ENCODE measurements around the gene HBM.
A peak's percentile ranks its signal among the peaks of the same experiment; 100 is the strongest.
"Not testable (repeated sequence)": the region's sequence is repeated elsewhere in the genome, so short reads cannot be mapped to it uniquely, and the experiment has no call there.

The HBM gene

GRCh38 chr16:170088-170507 lies 4.3 kb downstream of the HBM start:
- DNase-seq, result peak in 1 of 2 donors; percentile 23

- no peak for DNase-seq
Observed at GRCh38 chr16:170788-171187, 5.0 kb downstream of the HBM start.

DNA sequence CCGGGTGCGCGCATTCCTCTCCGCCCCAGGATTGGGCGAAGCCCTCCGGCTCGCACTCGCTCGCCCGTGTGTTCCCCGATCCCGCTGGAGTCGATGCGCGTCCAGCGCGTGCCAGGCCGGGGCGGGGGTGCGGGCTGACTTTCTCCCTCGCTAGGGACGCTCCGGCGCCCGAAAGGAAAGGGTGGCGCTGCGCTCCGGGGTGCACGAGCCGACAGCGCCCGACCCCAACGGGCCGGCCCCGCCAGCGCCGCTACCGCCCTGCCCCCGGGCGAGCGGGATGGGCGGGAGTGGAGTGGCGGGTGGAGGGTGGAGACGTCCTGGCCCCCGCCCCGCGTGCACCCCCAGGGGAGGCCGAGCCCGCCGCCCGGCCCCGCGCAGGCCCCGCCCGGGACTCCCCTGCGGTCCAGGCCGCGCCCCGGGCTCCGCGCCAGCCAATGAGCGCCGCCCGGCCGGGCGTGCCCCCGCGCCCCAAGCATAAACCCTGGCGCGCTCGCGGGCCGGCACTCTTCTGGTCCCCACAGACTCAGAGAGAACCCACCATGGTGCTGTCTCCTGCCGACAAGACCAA lies 6.7 kb downstream of the HBM start, which contains the start of gene HBA2:
HBA2 (plus strand) TSS at position 503 of the 568 bp plus-strand sequence; CDS start at position 540, 37 bp downstream.
- not testable (repeated sequence) for DNase-seq

- not testable (repeated sequence) for DNase-seq
Observed at GRCh38 chr16:173211-173854, 7.6 kb downstream of the HBM start.

DNA sequence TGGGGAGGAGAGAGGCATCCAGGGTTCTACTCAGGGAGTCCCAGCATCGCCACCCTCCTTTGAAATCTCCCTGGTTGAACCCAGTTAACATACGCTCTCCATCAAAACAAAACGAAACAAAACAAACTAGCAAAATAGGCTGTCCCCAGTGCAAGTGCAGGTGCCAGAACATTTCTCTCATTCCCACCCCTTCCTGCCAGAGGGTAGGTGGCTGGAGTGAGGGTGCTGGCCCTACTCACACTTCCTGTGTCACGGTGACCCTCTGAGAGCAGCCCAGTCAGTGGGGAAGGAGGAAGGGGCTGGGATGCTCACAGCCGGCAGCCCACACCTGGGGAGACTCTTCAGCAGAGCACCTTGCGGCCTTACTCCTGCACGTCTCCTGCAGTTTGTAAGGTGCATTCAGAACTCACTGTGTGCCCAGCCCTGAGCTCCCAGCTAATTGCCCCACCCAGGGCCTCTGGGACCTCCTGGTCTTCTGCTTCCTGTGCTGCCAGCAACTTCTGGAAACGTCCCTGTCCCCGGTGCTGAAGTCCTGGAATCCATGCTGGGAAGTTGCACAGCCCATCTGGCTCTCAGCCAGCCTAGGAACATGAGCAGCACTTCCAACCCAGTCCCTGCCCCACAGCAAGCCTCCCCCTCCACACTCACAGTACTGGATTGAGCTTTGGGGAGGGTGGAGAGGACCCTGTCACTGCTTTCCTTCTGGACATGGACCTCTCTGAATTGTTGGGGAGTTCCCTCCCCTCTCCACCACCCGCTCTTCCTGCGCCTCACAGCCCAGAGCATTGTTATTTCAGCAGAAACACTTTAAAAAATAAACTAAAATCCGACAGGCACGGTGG lies 8.4 kb downstream of the HBM start:
- not testable (repeated sequence) for DNase-seq

GRCh38 chr16:175011-175949 lies 9.5 kb downstream of the HBM start:
- DNase-seq, result peak in 1 of 2 donors; percentile 32

- DNase-seq, result not testable (repeated sequence)
Observed at GRCh38 chr16:176006-176405, 10.2 kb downstream of the HBM start.

DNA sequence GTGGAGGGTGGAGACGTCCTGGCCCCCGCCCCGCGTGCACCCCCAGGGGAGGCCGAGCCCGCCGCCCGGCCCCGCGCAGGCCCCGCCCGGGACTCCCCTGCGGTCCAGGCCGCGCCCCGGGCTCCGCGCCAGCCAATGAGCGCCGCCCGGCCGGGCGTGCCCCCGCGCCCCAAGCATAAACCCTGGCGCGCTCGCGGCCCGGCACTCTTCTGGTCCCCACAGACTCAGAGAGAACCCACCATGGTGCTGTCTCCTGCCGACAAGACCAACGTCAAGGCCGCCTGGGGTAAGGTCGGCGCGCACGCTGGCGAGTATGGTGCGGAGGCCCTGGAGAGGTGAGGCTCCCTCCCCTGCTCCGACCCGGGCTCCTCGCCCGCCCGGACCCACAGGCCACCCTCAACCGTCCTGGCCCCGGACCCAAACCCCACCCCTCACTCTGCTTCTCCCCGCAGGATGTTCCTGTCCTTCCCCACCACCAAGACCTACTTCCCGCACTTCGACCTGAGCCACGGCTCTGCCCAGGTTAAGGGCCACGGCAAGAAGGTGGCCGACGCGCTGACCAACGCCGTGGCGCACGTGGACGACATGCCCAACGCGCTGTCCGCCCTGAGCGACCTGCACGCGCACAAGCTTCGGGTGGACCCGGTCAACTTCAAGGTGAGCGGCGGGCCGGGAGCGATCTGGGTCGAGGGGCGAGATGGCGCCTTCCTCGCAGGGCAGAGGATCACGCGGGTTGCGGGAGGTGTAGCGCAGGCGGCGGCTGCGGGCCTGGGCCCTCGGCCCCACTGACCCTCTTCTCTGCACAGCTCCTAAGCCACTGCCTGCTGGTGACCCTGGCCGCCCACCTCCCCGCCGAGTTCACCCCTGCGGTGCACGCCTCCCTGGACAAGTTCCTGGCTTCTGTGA lies 11.0 kb downstream of the HBM start, which contains the start of gene HBA1:
HBA1 (plus strand) TSS at position 204 of the 906 bp plus-strand sequence; CDS start at position 241, 37 bp downstream.
- DNase-seq, result not testable (repeated sequence)

DNA sequence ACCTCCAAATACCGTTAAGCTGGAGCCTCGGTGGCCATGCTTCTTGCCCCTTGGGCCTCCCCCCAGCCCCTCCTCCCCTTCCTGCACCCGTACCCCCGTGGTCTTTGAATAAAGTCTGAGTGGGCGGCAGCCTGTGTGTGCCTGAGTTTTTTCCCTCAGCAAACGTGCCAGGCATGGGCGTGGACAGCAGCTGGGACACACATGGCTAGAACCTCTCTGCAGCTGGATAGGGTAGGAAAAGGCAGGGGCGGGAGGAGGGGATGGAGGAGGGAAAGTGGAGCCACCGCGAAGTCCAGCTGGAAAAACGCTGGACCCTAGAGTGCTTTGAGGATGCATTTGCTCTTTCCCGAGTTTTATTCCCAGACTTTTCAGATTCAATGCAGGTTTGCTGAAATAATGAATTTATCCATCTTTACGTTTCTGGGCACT lies 11.6 kb downstream of the HBM start:
- DNase-seq, result no peak

DNA sequence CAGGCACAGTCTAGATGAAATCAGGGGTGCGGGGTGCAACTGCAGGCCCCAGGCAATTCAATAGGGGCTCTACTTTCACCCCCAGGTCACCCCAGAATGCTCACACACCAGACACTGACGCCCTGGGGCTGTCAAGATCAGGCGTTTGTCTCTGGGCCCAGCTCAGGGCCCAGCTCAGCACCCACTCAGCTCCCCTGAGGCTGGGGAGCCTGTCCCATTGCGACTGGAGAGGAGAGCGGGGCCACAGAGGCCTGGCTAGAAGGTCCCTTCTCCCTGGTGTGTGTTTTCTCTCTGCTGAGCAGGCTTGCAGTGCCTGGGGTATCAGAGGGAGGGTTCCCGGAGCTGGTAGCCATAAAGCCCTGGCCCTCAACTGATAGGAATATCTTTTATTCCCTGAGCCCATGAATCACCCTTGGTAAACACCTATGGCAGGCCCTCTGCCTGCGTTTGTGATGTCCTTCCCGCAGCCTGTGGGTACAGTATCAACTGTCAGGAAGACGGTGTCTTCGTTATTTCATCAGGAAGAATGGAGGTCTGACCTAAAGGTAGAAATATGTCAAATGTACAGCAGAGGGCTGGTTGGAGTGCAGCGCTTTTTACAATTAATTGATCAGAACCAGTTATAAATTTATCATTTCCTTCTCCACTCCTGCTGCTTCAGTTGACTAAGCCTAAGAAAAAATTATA lies 12.3 kb downstream of the HBM start:
- no peak for DNase-seq

- DNase-seq, result no peak
Observed at GRCh38 chr16:178668-179015, 12.9 kb downstream of the HBM start.

DNA sequence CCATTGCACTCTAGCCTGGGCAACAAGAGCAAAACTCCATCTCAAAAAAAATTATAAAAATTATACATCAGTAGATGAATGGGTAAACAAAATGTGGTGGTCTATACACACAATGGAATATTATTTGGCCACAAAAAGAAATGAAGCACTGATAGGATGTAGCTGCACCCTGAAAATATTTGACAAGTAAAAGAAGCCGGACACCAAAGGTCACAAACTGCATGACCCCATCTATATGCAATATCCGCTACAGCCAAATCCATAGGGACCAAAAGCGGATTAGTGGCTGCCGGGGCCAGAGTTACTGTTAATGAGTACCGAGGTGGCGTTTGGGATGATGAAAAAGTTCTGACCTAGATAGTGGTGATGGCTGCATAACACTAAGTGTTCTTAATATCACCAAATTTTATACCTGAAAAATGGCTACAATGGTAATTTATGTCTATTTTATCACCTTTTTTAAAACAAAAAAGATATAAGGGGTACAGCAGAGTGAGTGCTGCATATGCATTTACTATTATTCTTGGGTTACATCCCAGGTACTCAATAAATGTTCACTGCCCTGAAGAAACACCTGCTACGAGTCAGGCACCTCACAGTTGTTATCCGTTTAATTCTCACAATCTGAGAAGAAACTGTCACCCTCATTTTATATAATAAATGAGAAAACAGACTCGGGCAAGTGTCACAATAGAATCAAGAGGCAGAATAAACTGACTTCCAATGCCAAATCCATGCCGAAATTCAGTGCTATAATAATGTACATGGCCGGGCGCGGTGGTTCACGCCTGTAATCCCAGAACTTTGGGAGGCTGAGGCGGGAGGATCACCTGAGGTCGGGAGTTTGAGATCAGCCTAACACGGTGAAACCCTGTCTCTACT lies 13.7 kb downstream of the HBM start:
- no peak for DNase-seq

DNA sequence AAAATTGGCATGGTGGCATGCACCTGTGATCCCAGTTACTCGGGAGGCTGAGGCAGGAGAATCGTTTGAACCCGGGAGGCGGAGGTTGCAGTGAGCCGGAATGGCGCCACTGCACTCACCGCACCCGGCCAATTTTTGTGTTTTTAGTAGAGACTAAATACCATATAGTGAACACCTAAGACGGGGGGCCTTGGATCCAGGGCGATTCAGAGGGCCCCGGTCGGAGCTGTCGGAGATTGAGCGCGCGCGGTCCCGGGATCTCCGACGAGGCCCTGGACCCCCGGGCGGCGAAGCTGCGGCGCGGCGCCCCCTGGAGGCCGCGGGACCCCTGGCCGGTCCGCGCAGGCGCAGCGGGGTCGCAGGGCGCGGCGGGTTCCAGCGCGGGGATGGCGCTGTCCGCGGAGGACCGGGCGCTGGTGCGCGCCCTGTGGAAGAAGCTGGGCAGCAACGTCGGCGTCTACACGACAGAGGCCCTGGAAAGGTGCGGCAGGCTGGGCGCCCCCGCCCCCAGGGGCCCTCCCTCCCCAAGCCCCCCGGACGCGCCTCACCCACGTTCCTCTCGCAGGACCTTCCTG lies 14.4 kb downstream of the HBM start, which contains the start of gene HBQ1:
HBQ1 (plus strand) TSS at position 359 of the 575 bp plus-strand sequence; CDS start at position 387, 28 bp downstream.
- DNase-seq, result no peak

DNA sequence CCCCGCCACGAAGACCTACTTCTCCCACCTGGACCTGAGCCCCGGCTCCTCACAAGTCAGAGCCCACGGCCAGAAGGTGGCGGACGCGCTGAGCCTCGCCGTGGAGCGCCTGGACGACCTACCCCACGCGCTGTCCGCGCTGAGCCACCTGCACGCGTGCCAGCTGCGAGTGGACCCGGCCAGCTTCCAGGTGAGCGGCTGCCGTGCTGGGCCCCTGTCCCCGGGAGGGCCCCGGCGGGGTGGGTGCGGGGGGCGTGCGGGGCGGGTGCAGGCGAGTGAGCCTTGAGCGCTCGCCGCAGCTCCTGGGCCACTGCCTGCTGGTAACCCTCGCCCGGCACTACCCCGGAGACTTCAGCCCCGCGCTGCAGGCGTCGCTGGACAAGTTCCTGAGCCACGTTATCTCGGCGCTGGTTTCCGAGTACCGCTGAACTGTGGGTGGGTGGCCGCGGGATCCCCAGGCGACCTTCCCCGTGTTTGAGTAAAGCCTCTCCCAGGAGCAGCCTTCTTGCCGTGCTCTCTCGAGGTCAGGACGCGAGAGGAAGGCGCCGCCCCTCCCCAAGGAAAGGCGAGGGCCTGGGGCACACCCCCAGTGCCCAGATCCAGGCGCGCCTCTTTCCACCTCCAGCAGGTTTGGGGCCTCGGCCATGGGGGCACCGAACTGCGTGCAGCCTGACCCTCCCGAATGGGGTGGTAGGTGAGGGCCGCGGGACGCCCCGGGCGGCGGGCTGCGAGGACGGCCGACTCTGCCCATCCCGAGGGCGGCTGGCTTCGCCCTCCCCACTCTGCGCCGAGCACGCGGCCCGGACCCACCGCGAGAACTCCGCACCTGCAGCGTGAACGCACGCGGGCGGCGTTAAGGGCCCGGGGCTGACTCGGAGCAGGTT lies 15.1 kb downstream of the HBM start:
- DNase-seq, result peak; percentile 49 to 60

GRCh38 chr16:181565-182021 lies 15.8 kb downstream of the HBM start:
- DNase-seq, result no peak

GRCh38 chr16:183005-183404 lies 17.2 kb downstream of the HBM start:
- no peak for DNase-seq

GRCh38 chr16:185213-185612 lies 19.4 kb downstream of the HBM start:
- DNase-seq, result no peak

DNA sequence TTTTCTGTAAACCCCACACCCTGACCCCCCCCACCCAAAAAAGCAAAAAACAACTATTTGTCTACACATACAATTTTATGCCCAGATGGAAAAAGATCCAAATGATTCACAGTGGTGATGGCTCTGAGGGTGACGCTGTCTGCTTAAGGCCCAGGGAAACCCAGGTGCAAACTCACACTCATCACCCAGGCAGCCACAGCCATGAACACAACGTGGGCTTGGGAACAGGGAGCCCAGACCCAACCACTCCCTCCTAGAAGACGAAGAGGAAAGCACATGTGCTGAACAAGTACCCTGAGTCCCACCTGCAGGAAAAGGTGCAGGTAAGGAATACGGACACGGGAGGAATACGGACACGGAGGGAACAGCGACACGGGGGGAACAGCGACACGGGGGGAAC lies 19.9 kb downstream of the HBM start:
- no peak for DNase-seq
